Fibroblast of villous mesenchyme (primary cell): ENCODE results near the gene NCAN. TPM values are rescaled to one million over a fixed set of nuclear protein-coding genes. Genes with fewer than 3 reads are reported as not detected.

Experiments used
- DNase-seq: peaks from one replicate; pipeline ENCODE4 v3.0.0-alpha.2; 2010; ENCODE audit warnings: low read depth
- H3K4me3 ChIP-seq: 2 replicates; pipeline ENCODE4 v1.5.1; 2011; ENCODE audit warnings: low read depth, mild to moderate bottlenecking, low read length
- CTCF ChIP-seq: IDR thresholded peaks from 2 replicates; pipeline ENCODE4 v1.5.1; 2012; ENCODE audit warnings: low read depth, mild to moderate bottlenecking, low read length; ENCODE audit not compliant: insufficient read depth
- total RNA-seq: library from RNA; depleted of rRNA; stranded (reverse); fragments of >200 nt; gene quantifications from 2 replicates; pipeline ENCODE4 v1.2.3, GENCODE V29; 2012

The NCAN gene
- total RNA-seq, 1 donor = not detected

- no peak overlapping the region for H3K4me3 ChIP-seq
- no peak for DNase-seq
- no peak for TF ChIP-seq CTCF
Observed at GRCh38 chr19:19280561-19280960, 68.8 kb downstream of the NCAN start.

GRCh38 chr19:19285686-19286085, 73.9 kb downstream of the NCAN start:
- TF ChIP-seq CTCF = no peak
- DNase-seq = peak; percentile 90
- no peak overlapping the region for H3K4me3 ChIP-seq

- DNase-seq = no peak
- TF ChIP-seq CTCF = no peak
Observed at GRCh38 chr19:19292607-19293006, 80.8 kb downstream of the NCAN start.

GRCh38 chr19:19294914-19295313, 83.2 kb downstream of the NCAN start:
- peak; percentile 5 for DNase-seq
- no peak overlapping the region for H3K4me3 ChIP-seq
- TF ChIP-seq CTCF = no peak

More at GRCh38 chr19:19292607-19293006, 80.8 kb downstream of the NCAN start:
- no peak overlapping the region for H3K4me3 ChIP-seq

GRCh38 chr19:19296953-19297689, 85.4 kb downstream of the NCAN start:
- TF ChIP-seq CTCF = no peak
- no peak for DNase-seq
- no peak overlapping the region for H3K4me3 ChIP-seq

- TF ChIP-seq CTCF = no peak
- H3K4me3 ChIP-seq = no peak overlapping the region
- no peak for DNase-seq
Observed at GRCh38 chr19:19297759-19298158, 86.0 kb downstream of the NCAN start.

- TF ChIP-seq CTCF = no peak
- DNase-seq = no peak
Observed at GRCh38 chr19:19300613-19301012, 88.9 kb downstream of the NCAN start.

More at GRCh38 chr19:19300613-19301012, 88.9 kb downstream of the NCAN start:
- H3K4me3 ChIP-seq = no peak overlapping the region
